ENCODE results near the gene PLA2G2A.

PLA2G2A gene

GRCh38 chr1:19980314-19980713 is 896 bp upstream of the PLA2G2A start:
- no peak overlapping the region for H3K4me2 ChIP-seq (ENCODE audit: insufficient read depth, low read length, poor library complexity, severe bottlenecking)
- H3K79me1 ChIP-seq (ENCODE audit: low read depth, low read length): no peaks in the 10 kb centered on the region
- no peak overlapping the region for H3K18ac ChIP-seq (ENCODE audit: low read length)
- no CpG with 5 or more reads among the region's 3 CpGs for WGBS, 2 donors (ENCODE audit: extremely low coverage in 2 of 2, insufficient read length in 2 of 2, insufficient replicate concordance in 1 of 2)
- no peak overlapping the region for H2BK15ac ChIP-seq (ENCODE audit: low read length)
- H3K14ac ChIP-seq (ENCODE audit: low read length): no peak overlapping the region
- no peak overlapping the region for H2BK120ac ChIP-seq (ENCODE audit: low read depth, low read length)
- no peak overlapping the region for H3K9ac ChIP-seq (ENCODE audit: low read depth, low read length, poor library complexity)
- DNase-seq (ENCODE audit: low spot score): no peak
- H4K91ac ChIP-seq (ENCODE audit: low read depth, low read length, poor library complexity): no peak overlapping the region
- H4K8ac ChIP-seq (ENCODE audit: low read depth, low read length): no peak overlapping the region
- H3K4me1 ChIP-seq (ENCODE audit: control insufficient read depth in 2 of 2, insufficient read depth in 1 of 2, low read depth in 1 of 2, low read length in 2 of 2): no peaks in the 10 kb centered on the region
- H3K4ac ChIP-seq (ENCODE audit: low read length): no peak overlapping the region
- no peaks in the 10 kb centered on the region for H3K9me3 ChIP-seq (replicated peaks in 1 of 2; ENCODE audit: control insufficient read depth in 2 of 2, insufficient read depth in 1 of 2, low read depth in 1 of 2, low read length in 2 of 2)
- H2AFZ ChIP-seq (ENCODE audit: low read length): no peak overlapping the region
- H3K36me3 ChIP-seq (replicated peaks in 1 of 2; ENCODE audit: control insufficient read depth in 2 of 2, insufficient read depth in 2 of 2, low read length in 2 of 2): no peaks in the 10 kb centered on the region
- no peak overlapping the region for H3K23ac ChIP-seq (ENCODE audit: low read depth, low read length, poor library complexity)
- H3K27ac ChIP-seq (replicated peaks; ENCODE audit: low read length): no peak overlapping the region
- H2AK5ac ChIP-seq (ENCODE audit: low read depth, low read length): no peak overlapping the region
- H2BK12ac ChIP-seq (ENCODE audit: low read length): no peak overlapping the region
- peaks cover 0 to 27% (median 0%) of the 10 kb centered on the region in 3 experiments for H3K27me3 ChIP-seq (ENCODE audit: control insufficient read depth in 3 of 3, insufficient read depth in 3 of 3, low read depth in 1 of 3, low read length in 3 of 3)
- no peak overlapping the region for H3K4me3 ChIP-seq (ENCODE audit: low read length in 2 of 2)
- no peak overlapping the region for H2BK5ac ChIP-seq (ENCODE audit: low read length)

GRCh38 chr1:19978143-19978542 is 1.3 kb downstream of the PLA2G2A start:
- no peak overlapping the region for H3K4me3 ChIP-seq (ENCODE audit: low read length in 2 of 2)
- H3K4me1 ChIP-seq (ENCODE audit: control insufficient read depth in 2 of 2, insufficient read depth in 1 of 2, low read depth in 1 of 2, low read length in 2 of 2): no peaks in the 10 kb centered on the region
- H3K9me3 ChIP-seq (replicated peaks in 1 of 2; ENCODE audit: control insufficient read depth in 2 of 2, insufficient read depth in 1 of 2, low read depth in 1 of 2, low read length in 2 of 2): no peaks in the 10 kb centered on the region
- H3K79me1 ChIP-seq (ENCODE audit: low read depth, low read length): no peaks in the 10 kb centered on the region
- no peak overlapping the region for H3K14ac ChIP-seq (ENCODE audit: low read length)
- H2AFZ ChIP-seq (ENCODE audit: low read length): no peak overlapping the region
- H3K18ac ChIP-seq (ENCODE audit: low read length): no peak overlapping the region
- H3K9ac ChIP-seq (ENCODE audit: low read depth, low read length, poor library complexity): peak overlapping the region; percentile 56
- no peak overlapping the region for H3K4ac ChIP-seq (ENCODE audit: low read length)
- no CpG with 5 or more reads among the region's 9 CpGs for WGBS, 2 donors (ENCODE audit: extremely low coverage in 2 of 2, insufficient read length in 2 of 2, insufficient replicate concordance in 1 of 2)
- H4K8ac ChIP-seq (ENCODE audit: low read depth, low read length): no peak overlapping the region
- no peak overlapping the region for H2BK15ac ChIP-seq (ENCODE audit: low read length)
- no peak overlapping the region for H3K27ac ChIP-seq (replicated peaks; ENCODE audit: low read length)
- H2BK12ac ChIP-seq (ENCODE audit: low read length): no peak overlapping the region
- no peak overlapping the region for H3K4me2 ChIP-seq (ENCODE audit: insufficient read depth, low read length, poor library complexity, severe bottlenecking)
- no peak overlapping the region for H2BK5ac ChIP-seq (ENCODE audit: low read length)
- no peak overlapping the region for H3K23ac ChIP-seq (ENCODE audit: low read depth, low read length, poor library complexity)
- H3K36me3 ChIP-seq (replicated peaks in 1 of 2; ENCODE audit: control insufficient read depth in 2 of 2, insufficient read depth in 2 of 2, low read length in 2 of 2): no peaks in the 10 kb centered on the region
- no peak overlapping the region for H2BK120ac ChIP-seq (ENCODE audit: low read depth, low read length)
- H2AK5ac ChIP-seq (ENCODE audit: low read depth, low read length): no peak overlapping the region
- no peak for DNase-seq (ENCODE audit: low spot score)
- H3K27me3 ChIP-seq (ENCODE audit: control insufficient read depth in 3 of 3, insufficient read depth in 3 of 3, low read depth in 1 of 3, low read length in 3 of 3): peaks cover 0 to 27% (median 0%) of the 10 kb centered on the region in 3 experiments
- no peak overlapping the region for H4K91ac ChIP-seq (ENCODE audit: low read depth, low read length, poor library complexity)

- Histone ChIP-seq H3K4me1 (ENCODE audit: control insufficient read depth in 2 of 2, insufficient read depth in 1 of 2, low read depth in 1 of 2, low read length in 2 of 2) (no peaks in the 10 kb centered on the region), H2AK5ac (ENCODE audit: low read depth, low read length) (no peak overlapping the region), H3K4ac (ENCODE audit: low read length) (no peak overlapping the region), H3K9ac (ENCODE audit: low read depth, low read length, poor library complexity) (no peak overlapping the region), H3K27me3 (ENCODE audit: control insufficient read depth in 3 of 3, insufficient read depth in 3 of 3, low read depth in 1 of 3, low read length in 3 of 3) (peaks cover 0 to 22% (median 0%) of the 10 kb centered on the region in 3 experiments), H4K91ac (ENCODE audit: low read depth, low read length, poor library complexity) (no peak overlapping the region), H3K36me3 (replicated peaks in 1 of 2; ENCODE audit: control insufficient read depth in 2 of 2, insufficient read depth in 2 of 2, low read length in 2 of 2) (no peaks in the 10 kb centered on the region), H3K9me3 (replicated peaks in 1 of 2; ENCODE audit: control insufficient read depth in 2 of 2, insufficient read depth in 1 of 2, low read depth in 1 of 2, low read length in 2 of 2) (no peaks in the 10 kb centered on the region), H2AFZ (ENCODE audit: low read length) (no peak overlapping the region), H3K4me3 (ENCODE audit: low read length in 2 of 2) (no peak overlapping the region), H3K14ac (ENCODE audit: low read length) (no peak overlapping the region), H3K27ac (replicated peaks; ENCODE audit: low read length) (no peak overlapping the region), H2BK120ac (ENCODE audit: low read depth, low read length) (no peak overlapping the region), H4K8ac (ENCODE audit: low read depth, low read length) (no peak overlapping the region), H2BK5ac (ENCODE audit: low read length) (no peak overlapping the region), H3K18ac (ENCODE audit: low read length) (no peak overlapping the region), H3K23ac (ENCODE audit: low read depth, low read length, poor library complexity) (no peak overlapping the region), H3K79me1 (ENCODE audit: low read depth, low read length) (no peaks in the 10 kb centered on the region), H2BK15ac (ENCODE audit: low read length) (no peak overlapping the region), H2BK12ac (ENCODE audit: low read length) (no peak overlapping the region), H3K4me2 (ENCODE audit: insufficient read depth, low read length, poor library complexity, severe bottlenecking) (no peak overlapping the region)
- no CpG with 5 or more reads among the region's 7 CpGs for WGBS, 2 donors (ENCODE audit: extremely low coverage in 2 of 2, insufficient read length in 2 of 2, insufficient replicate concordance in 1 of 2)
- DNase-seq (ENCODE audit: low spot score): no peak
Observed at GRCh38 chr1:19976317-19977003, 3.0 kb downstream of the PLA2G2A start.

GRCh38 chr1:19975423-19976193 is 3.8 kb downstream of the PLA2G2A start:
- WGBS, 2 donors (ENCODE audit: extremely low coverage in 2 of 2, insufficient read length in 2 of 2, insufficient replicate concordance in 1 of 2): no CpG with 5 or more reads among the region's 6 CpGs
- Histone ChIP-seq H3K4me1 (ENCODE audit: control insufficient read depth in 2 of 2, insufficient read depth in 1 of 2, low read depth in 1 of 2, low read length in 2 of 2) (no peaks in the 10 kb centered on the region), H3K9ac (ENCODE audit: low read depth, low read length, poor library complexity) (no peak overlapping the region), H3K18ac (ENCODE audit: low read length) (no peak overlapping the region), H3K4ac (ENCODE audit: low read length) (no peak overlapping the region), H3K27ac (replicated peaks; ENCODE audit: low read length) (no peak overlapping the region), H3K4me3 (ENCODE audit: low read length in 2 of 2) (no peak overlapping the region), H2BK120ac (ENCODE audit: low read depth, low read length) (no peak overlapping the region), H2BK12ac (ENCODE audit: low read length) (no peak overlapping the region), H3K9me3 (replicated peaks in 1 of 2; ENCODE audit: control insufficient read depth in 2 of 2, insufficient read depth in 1 of 2, low read depth in 1 of 2, low read length in 2 of 2) (no peaks in the 10 kb centered on the region), H3K27me3 (ENCODE audit: control insufficient read depth in 3 of 3, insufficient read depth in 3 of 3, low read depth in 1 of 3, low read length in 3 of 3) (peaks cover 0 to 19% (median 0%) of the 10 kb centered on the region in 3 experiments), H3K36me3 (replicated peaks in 1 of 2; ENCODE audit: control insufficient read depth in 2 of 2, insufficient read depth in 2 of 2, low read length in 2 of 2) (no peaks in the 10 kb centered on the region), H4K8ac (ENCODE audit: low read depth, low read length) (no peak overlapping the region), H3K79me1 (ENCODE audit: low read depth, low read length) (no peaks in the 10 kb centered on the region), H3K14ac (ENCODE audit: low read length) (no peak overlapping the region), H2AFZ (ENCODE audit: low read length) (no peak overlapping the region), H2BK15ac (ENCODE audit: low read length) (no peak overlapping the region), H4K91ac (ENCODE audit: low read depth, low read length, poor library complexity) (no peak overlapping the region), H2AK5ac (ENCODE audit: low read depth, low read length) (no peak overlapping the region), H2BK5ac (ENCODE audit: low read length) (no peak overlapping the region), H3K23ac (ENCODE audit: low read depth, low read length, poor library complexity) (no peak overlapping the region), H3K4me2 (ENCODE audit: insufficient read depth, low read length, poor library complexity, severe bottlenecking) (no peak overlapping the region)
- no peak for DNase-seq (ENCODE audit: low spot score)
